AG09309 (cell line): ENCODE results near the gene PRICKLE3.

ENCODE experiments used
- DNase-seq: peaks from one replicate; pipeline ENCODE4 v3.0.0-alpha.2; 2010; ENCODE audit warnings: low read depth
- H3K4me3 ChIP-seq: 2 replicates; pipeline ENCODE4 v1.5.1; 2011; ENCODE audit warnings: mild to moderate bottlenecking, low read depth, low read length, moderate library complexity; ENCODE audit not compliant: control insufficient read depth
- CTCF ChIP-seq: IDR thresholded peaks from 2 replicates; pipeline ENCODE4 v1.5.1; 2011; ENCODE audit warnings: mild to moderate bottlenecking, low read depth, low read length, inconsistent platforms; ENCODE audit not compliant: insufficient read depth, control insufficient read depth; ENCODE audit errors: missing control alignments

PRICKLE3 gene

GRCh38 chrX:49190821-49191573 is 4.8 kb upstream of the PRICKLE3 start:
- peak overlapping the region; percentile 76 for H3K4me3 ChIP-seq
- no peak for TF ChIP-seq CTCF
- DNase-seq: peak; percentile 99

GRCh38 chrX:49189606-49190005 is 3.4 kb upstream of the PRICKLE3 start:
- H3K4me3 ChIP-seq: peak overlapping the region; percentile 5
- no peak for TF ChIP-seq CTCF
- DNase-seq: no peak

- no peak overlapping the region for H3K4me3 ChIP-seq
- DNase-seq: no peak
- TF ChIP-seq CTCF: no peak
Observed at GRCh38 chrX:49188468-49189076, 2.4 kb upstream of the PRICKLE3 start.

- H3K4me3 ChIP-seq: no peak overlapping the region
- DNase-seq: no peak
- TF ChIP-seq CTCF: no peak
Observed at GRCh38 chrX:49187526-49187925, 1.4 kb upstream of the PRICKLE3 start.

GRCh38 chrX:49187028-49187394 is 838 bp upstream of the PRICKLE3 start:
- DNase-seq: no peak
- no peak overlapping the region for H3K4me3 ChIP-seq
- TF ChIP-seq CTCF: no peak

GRCh38 chrX:49184294-49185281 is 1.6 kb downstream of the PRICKLE3 start:
- no peak for TF ChIP-seq CTCF
- no peak for DNase-seq
- H3K4me3 ChIP-seq: peak overlapping the region; percentile 63
